Measurements from ENCODE around the gene C9orf57.

DNA sequence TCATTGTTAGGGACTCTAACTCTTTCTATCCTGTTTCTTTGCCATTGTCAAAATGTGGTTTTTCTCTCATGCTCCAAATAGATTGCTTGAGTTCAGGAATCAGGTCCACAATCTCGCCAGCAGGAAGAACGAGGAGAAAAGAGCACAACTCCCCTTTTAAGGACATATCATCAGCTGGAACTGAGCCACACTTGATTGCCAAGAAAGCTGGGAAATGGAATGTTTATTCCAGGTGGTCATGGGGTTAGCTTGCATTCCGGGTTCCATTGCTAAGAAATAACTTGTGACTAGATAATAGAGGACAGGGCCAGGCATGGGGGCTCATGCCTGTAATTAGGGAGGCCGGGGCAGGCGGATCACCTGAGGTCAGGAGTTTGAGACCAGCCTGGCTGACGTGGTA lies 32.4 kb upstream of the C9orf57 start:
- TF ChIP-seq EZH2 (IDR thresholded peaks at IDR 0.05; ENCODE audit: low read length): no peak
- TF ChIP-seq, protein P1, sequence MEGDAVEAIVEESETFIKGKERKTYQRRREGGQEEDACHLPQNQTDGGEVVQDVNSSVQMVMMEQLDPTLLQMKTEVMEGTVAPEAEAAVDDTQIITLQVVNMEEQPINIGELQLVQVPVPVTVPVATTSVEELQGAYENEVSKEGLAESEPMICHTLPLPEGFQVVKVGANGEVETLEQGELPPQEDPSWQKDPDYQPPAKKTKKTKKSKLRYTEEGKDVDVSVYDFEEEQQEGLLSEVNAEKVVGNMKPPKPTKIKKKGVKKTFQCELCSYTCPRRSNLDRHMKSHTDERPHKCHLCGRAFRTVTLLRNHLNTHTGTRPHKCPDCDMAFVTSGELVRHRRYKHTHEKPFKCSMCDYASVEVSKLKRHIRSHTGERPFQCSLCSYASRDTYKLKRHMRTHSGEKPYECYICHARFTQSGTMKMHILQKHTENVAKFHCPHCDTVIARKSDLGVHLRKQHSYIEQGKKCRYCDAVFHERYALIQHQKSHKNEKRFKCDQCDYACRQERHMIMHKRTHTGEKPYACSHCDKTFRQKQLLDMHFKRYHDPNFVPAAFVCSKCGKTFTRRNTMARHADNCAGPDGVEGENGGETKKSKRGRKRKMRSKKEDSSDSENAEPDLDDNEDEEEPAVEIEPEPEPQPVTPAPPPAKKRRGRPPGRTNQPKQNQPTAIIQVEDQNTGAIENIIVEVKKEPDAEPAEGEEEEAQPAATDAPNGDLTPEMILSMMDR (optimal IDR thresholded peaks at IDR 0.05 in 1 of 3, IDR thresholded peaks at IDR 0.05 in 1 of 3, conservative IDR thresholded peaks at IDR 0.05 in 1 of 3; ENCODE audit: extremely low read depth in 1 of 3, insufficient read depth in 2 of 3, low read length in 3 of 3): no peak
